Muscle of arm (tissue), 12 donors: Measurements from ENCODE around the gene TIMM17A. TPM values are rescaled to one million over a fixed set of nuclear protein-coding genes. Genes with fewer than 3 reads are reported as not detected.
"Not testable (repeated sequence)": the region's sequence is repeated elsewhere in the genome, so short reads cannot be mapped to it uniquely, and the experiment has no call there.

Source experiments
- DNase-seq: peaks from one replicate; pipeline ENCODE4 v3.0.0-alpha.2; 2013
- polyA plus RNA-seq, 12 donors: library from polyadenylated mRNA; unstranded; fragments of 120-200 nt; gene quantifications; one replicate each; pipeline ENCODE4 v1.2.1, GENCODE V29; 2013; ENCODE audit not compliant: insufficient read length in 12 of 12

The TIMM17A gene
- polyA plus RNA-seq, 12 donors, result 29.6 to 56.5 (median 39.9) TPM; not detected in 1

GRCh38 chr1:202012544-202013478, 57.5 kb downstream of the TIMM17A start:
- no peak for DNase-seq

GRCh38 chr1:202013603-202014002, 58.3 kb downstream of the TIMM17A start:
- no peak for DNase-seq

GRCh38 chr1:202014060-202014459, 58.8 kb downstream of the TIMM17A start:
- no peak for DNase-seq

- DNase-seq, result no peak
Observed at GRCh38 chr1:202014915-202015661, 59.8 kb downstream of the TIMM17A start.

GRCh38 chr1:202015662-202015937, 60.3 kb downstream of the TIMM17A start:
- DNase-seq, result no peak

GRCh38 chr1:202016022-202016810, 60.9 kb downstream of the TIMM17A start:
- no peak for DNase-seq

- peak; percentile 39 for DNase-seq
Observed at GRCh38 chr1:202016811-202017748, 61.8 kb downstream of the TIMM17A start.

GRCh38 chr1:202017749-202018467, 62.6 kb downstream of the TIMM17A start:
- no peak for DNase-seq

GRCh38 chr1:202018468-202019234, 63.3 kb downstream of the TIMM17A start:
- DNase-seq, result no peak

- not testable (repeated sequence) for DNase-seq
Observed at GRCh38 chr1:202019235-202019558, 63.9 kb downstream of the TIMM17A start.

Other genes with a start within 250 kb of the TIMM17A start
- gene IPO9, start 126.3 kb upstream of the TIMM17A start, polyA plus RNA-seq, result 10 to 100 TPM in 11 of 12 donors, not detected in 1; 26.6 to 82.6 (median 51.9) TPM
- 10 to 100 TPM in 11 of 12 donors, not detected in 1; 39.8 to 95.5 (median 63.7) TPM for gene SHISA4, start 66.6 kb upstream of the TIMM17A start, polyA plus RNA-seq
- gene LMOD1, start 9.0 kb upstream of the TIMM17A start, polyA plus RNA-seq, result 10 to 100 TPM in 11 of 12 donors, not detected in 1; 16.6 to 60.8 (median 31.7) TPM
- gene RNPEP, start 27.1 kb downstream of the TIMM17A start, polyA plus RNA-seq, result 10 to 100 TPM in 11 of 12 donors, not detected in 1; 18.3 to 40.7 (median 21.6) TPM
- gene ELF3, start 55.1 kb downstream of the TIMM17A start, polyA plus RNA-seq, result 100 to 1,000 TPM in 1 of 12 donors, 1 to 10 TPM in 2, under 1 TPM in 7, not detected in 2; 0.16 to 182 (median 0.67) TPM
- under 1 TPM in 10 of 12 donors, not detected in 2; 0.03 to 0.32 (median 0.08) TPM for gene GPR37L1, start 167.4 kb downstream of the TIMM17A start, polyA plus RNA-seq
- 10 to 100 TPM in 11 of 12 donors, not detected in 1; 35.1 to 65.4 (median 40.3) TPM for gene ARL8A, start 189.2 kb downstream of the TIMM17A start, polyA plus RNA-seq
- gene PTPN7, start 205.1 kb downstream of the TIMM17A start, polyA plus RNA-seq, result 1 to 10 TPM in 2 of 12 donors, under 1 TPM in 8, not detected in 2; 0.46 to 4.9 (median 0.66) TPM
- gene LGR6, start 238.3 kb downstream of the TIMM17A start, polyA plus RNA-seq, result 10 to 100 TPM in 1 of 12 donors, 1 to 10 TPM in 6, under 1 TPM in 3, not detected in 2; 0.20 to 32.4 (median 1.5) TPM